ENCODE measurements around the gene KMT2E.

KMT2E gene

DNA sequence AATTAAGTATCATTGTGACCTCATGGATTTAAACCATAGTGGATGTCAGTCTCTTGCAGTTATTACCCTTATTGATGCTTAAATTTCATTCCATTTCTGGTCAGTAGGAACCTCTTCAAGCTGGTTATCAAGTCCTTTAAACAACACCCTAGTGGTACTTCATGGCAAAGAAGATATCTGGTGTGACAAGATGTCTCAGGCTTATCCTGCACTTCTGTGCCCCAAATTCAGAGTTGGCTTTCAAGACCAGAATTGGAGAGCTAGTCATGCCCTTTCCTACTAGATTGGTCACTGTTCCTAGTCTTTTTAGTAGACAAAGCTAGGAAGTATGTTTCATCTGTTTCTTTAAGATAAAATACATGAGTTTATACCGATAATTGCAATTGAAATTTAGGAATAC, 54.9 kb downstream of the KMT2E start:
- in situ Hi-C loops (cut with MboI; ENCODE audit: low sequenced_read_pairs), result no loop called here

DNA sequence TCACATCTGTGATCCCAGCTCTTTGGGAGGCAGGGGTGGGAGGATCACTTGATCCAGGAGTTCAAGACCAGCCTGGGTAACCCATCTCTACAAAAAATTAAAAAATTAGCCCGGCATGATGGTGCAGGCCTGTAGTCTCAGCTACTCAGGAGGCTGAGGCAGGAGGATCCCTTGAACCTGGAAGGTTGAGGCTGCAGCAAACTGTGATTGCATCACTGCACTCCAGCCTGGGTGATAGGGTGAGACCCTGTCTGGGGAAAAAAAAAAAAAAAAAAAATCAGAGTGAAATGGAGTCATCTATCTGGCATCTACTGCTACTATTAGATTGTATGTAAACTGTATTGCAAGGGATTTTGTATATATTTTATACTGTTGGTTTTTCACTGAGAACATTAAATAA, 59.1 kb downstream of the KMT2E start:
- in situ Hi-C loops (cut with MboI; ENCODE audit: low sequenced_read_pairs), result no loop called here

DNA sequence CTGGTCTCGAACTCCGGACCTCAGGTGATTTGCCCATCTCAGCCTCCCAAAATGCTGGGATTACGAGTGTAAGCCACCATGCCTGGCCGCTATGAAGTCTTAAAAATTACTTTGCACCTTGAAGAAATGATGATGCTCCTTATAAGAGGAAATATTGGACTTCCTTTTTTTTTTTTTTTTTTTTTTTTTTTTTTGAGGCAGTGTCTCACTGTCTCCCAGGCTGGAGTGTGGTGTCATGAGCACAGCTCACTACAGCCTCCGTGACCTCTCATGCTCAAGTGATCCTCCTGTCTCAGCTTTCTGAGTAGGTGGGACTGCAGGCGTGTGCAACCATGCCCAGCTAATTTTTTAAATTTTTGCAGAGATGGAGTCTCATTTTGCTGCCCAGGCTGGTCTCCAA, 65.3 kb downstream of the KMT2E start:
- in situ Hi-C loops (cut with MboI; ENCODE audit: low sequenced_read_pairs), result no loop called here

DNA sequence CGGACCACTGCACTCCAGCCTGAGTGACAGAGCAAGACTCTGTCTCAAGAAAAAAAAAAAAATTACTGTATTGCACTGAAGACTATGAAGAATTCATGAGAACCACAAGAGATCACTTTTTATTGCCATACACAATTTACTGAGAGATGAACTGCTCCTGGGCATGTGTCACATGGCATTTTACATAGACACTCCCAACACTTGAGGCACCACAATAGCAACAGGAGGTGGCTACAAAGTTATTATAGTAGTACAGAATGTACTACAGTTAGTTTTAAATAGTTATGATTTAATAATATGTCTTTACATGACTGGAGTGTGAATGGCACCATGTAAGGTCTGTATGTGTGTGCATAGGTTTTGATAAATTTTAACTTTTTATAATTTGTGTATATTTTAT, 70.6 kb downstream of the KMT2E start:
- in situ Hi-C loops (cut with MboI; ENCODE audit: low sequenced_read_pairs), result no loop called here

DNA sequence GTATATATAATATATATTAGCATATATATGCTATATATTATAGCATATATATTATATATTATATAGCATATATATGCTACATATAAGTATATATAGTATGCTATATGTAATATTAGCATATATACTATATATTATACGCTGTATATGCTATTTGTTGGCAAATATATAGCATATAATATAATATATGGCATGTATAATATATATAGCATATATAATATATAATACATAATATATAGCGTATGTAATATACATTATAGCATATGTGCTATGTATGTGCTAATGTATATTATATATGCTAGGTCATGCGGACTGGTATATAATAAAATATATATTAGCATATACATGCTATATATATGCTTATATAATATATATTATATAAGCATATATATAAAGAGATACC, 72.8 kb downstream of the KMT2E start:
- in situ Hi-C loops (cut with MboI; ENCODE audit: low sequenced_read_pairs), result no loop called here

DNA sequence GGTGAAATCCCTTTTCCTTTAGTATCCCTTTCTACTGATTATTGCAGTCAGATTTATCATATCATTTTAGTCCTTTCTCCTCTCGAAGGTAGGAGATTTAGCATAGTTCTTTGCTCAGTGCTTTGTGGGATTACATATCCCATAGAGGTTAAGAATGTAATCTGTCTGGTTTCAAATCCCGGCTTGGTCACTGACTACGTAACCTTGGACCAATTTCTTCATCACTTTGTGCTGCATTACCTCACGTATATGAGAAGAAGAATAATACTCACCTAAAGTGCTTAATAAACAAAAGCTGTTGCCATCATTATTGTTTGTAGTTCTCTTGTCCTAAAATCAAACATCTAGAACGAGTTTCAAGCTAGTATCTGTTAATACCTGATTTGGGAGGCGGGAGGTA, 74.0 kb downstream of the KMT2E start:
- in situ Hi-C loops (cut with MboI; ENCODE audit: low sequenced_read_pairs), result no loop called here

DNA sequence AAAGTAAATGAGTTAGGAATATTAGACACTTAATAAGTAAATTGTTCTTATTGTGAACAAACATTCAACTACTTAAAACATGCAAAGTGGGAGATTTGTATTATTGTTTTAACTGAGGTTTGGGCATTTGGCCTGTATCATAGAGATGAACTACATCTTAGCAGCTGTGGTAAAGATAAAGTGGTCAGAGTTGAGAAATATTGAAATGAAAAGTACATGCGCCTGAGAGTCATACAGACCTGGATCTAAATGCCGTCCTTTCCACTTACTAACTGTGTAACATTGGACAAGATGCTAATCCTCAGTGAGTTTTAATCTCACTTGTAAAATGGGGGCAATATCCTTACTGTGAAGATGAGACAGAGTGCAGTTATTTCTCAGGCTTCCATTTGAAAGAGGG, 74.5 kb downstream of the KMT2E start:
- in situ Hi-C loops (cut with MboI; ENCODE audit: low sequenced_read_pairs), result no loop called here

DNA sequence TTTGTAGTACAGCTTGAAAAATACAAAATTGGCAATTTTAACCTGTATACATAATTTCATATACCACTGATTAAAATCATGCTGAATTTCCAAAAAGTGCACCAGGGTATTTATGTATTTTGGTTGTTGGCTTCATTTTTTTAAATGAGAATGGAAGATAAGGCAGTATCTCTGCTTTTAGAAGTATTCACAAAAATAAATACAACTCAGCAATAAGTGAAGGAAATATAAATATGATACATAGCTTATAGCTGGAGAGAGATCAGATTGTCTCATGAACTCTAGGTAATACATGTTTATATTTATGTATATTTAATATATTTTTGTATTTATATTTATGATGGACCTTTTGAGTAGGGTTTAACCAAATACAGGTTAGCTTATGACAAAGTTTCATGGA, 81.0 kb downstream of the KMT2E start:
- in situ Hi-C loops (cut with MboI; ENCODE audit: low sequenced_read_pairs), result no loop called here

DNA sequence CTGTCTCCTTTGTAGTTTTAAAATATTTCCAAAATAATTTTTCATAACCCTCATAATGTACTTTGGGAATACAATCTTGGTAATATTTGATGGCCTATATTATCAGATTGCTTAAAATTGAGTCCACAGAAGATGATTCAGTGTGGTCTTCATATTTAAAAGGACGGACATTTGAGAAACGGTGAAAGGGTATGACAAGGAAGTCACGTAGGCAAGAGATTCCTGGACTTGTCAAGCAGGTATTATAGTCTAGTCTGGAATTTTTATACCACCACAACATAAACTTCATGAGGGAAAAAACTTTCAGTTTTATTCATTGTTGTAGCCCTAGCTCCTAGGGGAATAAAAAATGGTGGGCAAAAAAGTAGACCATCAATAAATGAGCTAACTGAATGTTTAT, 82.3 kb downstream of the KMT2E start:
- in situ Hi-C loops (cut with MboI; ENCODE audit: low sequenced_read_pairs), result no loop called here

DNA sequence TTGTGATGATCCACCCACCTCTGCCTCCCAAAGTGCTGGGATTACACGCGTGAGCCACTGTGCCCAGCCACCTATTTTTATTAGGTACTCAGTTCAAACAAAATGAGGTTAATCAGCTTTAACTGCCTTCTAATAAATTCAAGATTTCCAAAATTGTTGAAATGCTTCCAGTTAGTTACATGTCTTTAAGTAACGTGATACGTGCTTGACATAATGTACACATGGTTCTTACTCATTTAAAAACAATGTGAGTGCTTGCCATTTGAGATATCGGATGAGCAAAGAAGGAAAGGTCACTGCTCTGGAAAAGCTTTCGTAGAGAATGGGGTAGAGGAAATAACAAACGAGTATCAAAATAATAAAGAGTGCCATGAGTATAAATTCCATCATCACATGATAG, 83.6 kb downstream of the KMT2E start:
- in situ Hi-C loops (cut with MboI; ENCODE audit: low sequenced_read_pairs), result no loop called here

DNA sequence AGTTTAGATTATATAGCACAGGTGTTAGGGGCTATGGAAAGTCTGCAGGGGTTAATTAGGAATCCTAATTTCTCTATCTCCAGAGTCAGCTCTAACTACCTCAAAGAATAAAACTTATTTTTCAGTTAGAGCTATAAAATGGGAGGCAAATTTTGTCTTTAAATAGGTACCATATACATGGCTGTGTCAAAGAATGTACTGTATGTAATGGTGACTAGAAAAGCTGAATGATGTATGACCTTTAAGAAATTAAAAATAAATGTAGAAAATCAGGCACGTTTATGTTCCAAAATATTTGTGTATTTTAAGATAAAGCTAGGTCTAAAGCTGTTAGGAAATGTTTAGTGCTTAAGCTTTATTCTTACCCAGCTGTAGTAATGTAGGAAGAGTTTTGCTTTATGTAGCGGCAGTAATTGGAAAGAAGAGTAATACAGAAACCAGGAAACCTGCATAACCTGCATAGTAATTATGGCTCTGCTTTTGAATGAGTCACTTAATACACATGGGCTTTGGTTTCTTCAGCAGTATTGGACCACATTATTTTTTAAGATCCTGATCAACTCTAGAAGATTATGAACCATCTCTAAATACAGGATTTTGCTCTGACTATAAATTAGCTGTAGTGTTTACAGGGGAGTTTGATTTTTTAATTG, 85.0 kb downstream of the KMT2E start:
- in situ Hi-C loops (cut with MboI; ENCODE audit: low sequenced_read_pairs), result no loop called here

DNA sequence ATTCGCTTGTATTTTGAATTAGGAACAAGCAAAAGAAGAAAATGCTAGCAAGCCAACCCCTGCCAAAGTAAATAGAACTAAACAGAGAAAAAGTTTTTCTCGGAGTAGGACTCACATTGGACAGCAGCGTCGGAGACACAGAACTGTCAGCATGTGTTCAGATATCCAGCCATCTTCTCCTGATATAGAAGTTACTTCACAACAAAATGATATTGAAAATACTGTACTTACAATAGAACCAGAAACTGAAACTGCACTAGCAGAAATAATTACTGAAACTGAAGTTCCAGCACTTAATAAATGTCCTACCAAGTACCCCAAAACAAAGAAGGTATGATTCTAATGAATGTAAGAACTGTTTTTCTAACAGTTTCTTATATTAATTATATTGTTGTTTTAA, 87.9 kb downstream of the KMT2E start:
- in situ Hi-C loops (cut with MboI; ENCODE audit: low sequenced_read_pairs), result no loop called here

DNA sequence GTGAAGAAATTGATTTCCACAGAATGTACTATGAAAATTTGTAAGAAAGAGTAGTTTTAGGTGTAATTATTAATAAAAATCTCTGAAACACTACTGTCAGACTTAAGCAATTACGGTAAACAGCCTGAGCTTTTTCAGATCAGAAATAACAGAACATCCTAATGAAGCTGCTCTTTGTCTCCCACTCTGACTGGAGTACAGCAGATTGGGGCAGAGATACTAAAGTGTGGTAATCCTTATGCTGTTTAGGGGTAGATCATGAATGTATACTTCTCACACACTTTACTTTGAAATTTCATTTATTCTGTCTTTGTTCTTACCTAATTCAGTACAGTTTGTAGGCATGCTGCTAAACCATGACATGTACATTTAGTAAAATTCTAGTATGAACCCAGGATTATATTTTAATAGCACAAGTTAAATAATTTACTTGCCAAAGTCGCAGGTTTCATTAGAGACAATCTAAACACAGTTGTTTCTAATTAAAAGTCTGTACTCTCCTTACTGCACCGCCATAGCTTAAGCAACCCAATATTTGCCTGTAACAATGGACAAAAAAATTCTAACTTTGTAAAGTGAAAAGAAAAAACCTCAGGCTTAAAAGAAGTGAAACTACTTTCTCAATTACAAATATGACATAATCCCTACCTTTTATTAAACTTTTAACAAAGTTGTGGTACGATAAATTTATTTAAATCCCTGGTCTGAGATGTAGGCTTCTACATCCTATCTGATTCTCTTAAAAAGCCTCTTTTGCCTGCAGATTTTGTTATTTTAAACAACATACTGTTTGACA, 88.8 kb downstream of the KMT2E start:
- in situ Hi-C loops (cut with MboI; ENCODE audit: low sequenced_read_pairs), result no loop called here

DNA sequence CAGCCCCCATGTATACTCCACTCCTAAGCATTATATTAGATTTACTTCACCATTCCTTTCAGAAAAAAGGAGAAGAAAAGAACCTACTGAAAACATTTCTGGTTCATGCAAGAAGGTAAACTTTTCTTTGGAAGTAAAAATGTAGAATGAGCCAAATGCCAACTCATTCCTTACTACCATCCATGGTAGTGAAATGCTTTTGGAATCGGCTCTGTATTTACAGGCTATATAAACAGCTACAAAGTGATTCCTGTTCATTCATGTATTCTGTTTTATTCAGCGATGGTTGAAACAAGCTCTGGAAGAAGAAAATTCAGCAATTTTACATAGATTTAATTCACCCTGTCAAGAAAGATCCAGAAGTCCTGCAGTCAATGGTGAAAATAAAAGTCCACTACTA, 91.6 kb downstream of the KMT2E start:
- in situ Hi-C loops (cut with MboI; ENCODE audit: low sequenced_read_pairs), result no loop called here

DNA sequence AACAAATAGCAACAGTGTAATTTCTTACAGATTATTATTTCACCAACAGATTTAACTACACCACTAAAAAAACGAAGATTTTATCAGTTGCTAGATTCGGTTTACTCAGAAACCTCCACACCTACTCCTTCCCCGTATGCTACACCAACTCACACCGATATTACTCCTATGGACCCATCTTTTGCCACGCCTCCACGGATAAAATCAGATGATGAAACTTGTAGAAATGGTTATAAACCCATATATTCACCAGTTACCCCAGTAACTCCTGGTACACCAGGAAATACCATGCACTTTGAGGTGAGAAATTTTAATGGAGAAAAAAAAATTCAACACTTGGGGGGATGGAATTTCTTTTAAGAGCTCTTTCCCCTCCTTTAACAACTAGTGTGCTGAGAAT, 92.5 kb downstream of the KMT2E start:
- in situ Hi-C loops (cut with MboI; ENCODE audit: low sequenced_read_pairs), result no loop called here

DNA sequence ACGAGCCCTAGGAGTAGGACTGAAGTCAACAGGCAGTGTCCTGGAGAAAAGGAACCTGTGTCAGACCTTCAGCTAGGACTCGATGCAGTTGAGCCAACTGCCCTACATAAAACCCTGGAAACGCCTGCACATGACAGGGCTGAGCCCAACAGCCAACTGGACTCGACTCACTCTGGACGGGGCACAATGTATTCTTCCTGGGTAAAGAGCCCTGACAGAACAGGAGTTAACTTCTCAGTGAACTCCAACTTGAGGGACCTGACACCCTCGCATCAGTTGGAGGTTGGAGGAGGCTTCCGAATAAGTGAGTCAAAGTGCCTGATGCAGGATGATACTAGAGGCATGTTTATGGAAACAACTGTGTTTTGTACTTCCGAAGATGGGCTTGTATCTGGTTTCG, 93.5 kb downstream of the KMT2E start:
- in situ Hi-C loops (cut with MboI; ENCODE audit: low sequenced_read_pairs), result no loop called here

DNA sequence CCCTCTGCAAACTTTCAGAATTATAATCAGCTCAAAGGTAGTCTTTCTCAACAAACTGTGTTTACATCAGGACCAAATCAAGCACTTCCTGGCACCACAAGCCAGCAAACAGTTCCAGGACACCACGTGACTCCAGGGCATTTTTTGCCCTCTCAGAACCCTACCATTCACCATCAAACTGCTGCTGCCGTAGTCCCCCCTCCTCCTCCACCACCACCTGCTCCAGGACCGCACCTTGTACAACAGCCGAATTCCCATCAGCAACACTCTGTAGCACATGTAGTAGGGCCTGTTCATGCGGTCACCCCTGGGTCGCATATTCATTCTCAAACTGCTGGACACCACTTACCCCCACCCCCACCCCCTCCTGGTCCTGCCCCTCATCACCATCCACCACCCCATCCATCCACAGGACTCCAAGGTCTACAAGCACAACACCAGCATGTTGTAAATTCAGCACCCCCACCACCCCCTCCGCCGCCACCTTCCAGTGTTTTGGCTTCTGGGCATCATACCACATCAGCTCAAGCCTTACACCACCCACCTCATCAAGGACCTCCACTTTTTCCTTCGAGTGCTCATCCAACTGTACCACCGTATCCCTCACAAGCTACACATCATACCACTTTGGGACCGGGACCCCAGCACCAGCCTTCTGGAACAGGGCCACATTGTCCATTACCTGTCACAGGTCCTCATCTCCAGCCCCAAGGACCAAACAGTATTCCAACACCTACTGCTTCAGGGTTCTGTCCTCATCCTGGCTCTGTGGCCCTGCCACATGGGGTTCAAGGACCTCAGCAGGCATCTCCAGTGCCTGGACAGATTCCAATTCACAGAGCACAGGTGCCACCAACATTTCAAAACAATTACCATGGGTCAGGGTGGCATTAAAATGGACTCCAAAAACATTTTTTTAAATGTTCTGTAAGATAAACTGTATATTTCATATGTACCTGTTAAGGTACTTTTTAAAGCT, 98.7 kb downstream of the KMT2E start:
- in situ Hi-C loops (cut with MboI; ENCODE audit: low sequenced_read_pairs), result no loop called here

DNA sequence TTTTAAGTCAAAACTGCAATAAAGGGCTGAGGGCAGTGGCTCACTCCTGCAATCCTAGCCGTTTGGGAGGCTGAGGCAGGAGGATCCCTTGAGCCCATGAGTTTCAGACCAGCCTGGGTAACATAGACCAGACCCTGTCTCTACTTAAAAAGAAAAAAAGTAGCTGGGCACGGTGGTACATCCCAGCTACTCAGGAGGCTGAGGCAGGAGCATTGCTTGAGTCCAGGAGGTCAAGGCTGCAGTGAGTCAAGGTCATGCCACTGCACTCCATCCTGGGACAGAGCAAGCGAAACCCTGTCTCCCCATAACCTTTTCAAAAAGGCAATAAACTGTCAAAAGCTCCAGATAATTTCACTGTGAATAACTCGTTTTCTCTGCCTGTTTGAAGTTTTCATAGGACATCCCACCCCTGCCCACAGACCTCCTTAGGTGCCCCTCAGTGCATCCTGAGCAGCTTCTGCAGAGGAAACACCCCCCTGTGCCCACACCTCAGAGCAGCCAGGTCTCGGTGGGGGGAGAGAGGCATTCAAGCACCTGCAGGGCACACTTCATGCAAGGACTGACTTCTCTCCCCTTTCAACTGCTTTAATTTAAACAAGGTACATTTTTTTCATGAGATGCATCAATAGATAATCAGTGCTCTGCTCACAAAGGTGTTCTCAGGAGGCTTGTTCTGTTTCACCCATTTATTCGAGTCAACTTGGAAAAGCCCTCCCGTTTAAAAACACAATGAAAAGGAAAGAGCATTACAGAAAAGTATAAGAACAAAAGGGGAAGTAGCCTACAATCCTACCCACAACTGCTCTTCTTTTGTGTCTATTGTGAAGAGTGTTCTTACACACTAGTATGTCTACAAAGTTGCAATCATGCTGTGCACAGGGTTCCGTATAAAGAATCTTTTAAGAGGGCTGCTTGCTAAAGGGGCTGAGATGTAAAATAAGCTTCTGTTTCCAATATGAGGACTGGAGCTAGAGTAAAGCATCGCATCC, 104.9 kb downstream of the KMT2E start:
- in situ Hi-C loops (cut with MboI; ENCODE audit: low sequenced_read_pairs), result no loop called here

DNA sequence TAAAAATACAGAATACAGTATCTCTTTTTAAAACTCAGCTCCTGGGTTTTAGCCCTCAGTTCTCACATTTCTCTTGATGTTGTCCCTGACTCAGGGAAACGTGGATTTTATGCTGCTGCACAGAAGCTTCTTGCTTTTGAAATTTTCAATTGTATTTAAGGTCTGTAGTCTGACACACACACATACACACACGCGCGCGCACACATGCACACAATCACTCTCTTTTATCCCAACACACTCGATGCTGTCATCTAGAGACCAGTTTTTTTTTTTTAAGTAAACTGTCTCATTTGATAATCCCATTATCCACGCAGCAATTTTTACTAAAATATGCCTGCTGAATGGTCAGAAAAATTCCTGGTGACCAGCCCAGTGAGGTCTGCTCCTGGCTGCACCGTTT, 108.6 kb downstream of the KMT2E start:
- in situ Hi-C loops (cut with MboI; ENCODE audit: low sequenced_read_pairs), result no loop called here

DNA sequence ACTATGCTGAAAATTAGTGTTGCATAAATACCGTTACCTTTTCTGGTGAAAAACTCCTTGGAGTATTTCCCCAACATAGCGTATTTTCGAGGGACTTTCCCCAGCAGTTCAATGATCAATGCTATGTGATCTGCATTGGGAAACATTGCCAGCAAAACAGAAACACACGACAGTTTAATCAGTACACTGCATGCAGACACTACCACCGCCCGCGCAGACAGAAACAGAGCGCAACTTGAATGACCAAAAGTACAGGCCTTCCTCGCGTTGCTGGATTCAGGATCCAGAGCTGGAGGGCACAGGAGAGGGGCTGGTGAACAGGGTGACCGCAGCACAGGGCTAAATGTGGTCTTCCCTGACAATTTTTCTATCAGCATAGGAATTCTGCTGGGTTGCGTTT, 111.7 kb downstream of the KMT2E start:
- in situ Hi-C loops (cut with MboI; ENCODE audit: low sequenced_read_pairs), result no loop called here

All from HL-60/S4 treated with phorbol 12-myristate 13-acetate at 8.2 ng/mL for 4 days and 3 days (cell line).